Subcutaneous adipose tissue (tissue), 4 donors: ENCODE data around the gene ALS2CL. TPM values are rescaled to one million over a fixed set of nuclear protein-coding genes. Genes with fewer than 3 reads are reported as not detected.

Experiments used
- total RNA-seq, 4 donors: library from RNA; depleted of rRNA; stranded (reverse); fragments of >200 nt; gene quantifications; one replicate each; pipeline ENCODE4 v1.1.0, GENCODE V29; 2016
- TF ChIP-seq, protein P1 (sequence below): fragments of 450-650 bp; IDR thresholded peaks from one replicate; pipeline ENCODE4 v1.5.1; 2016; ENCODE audit warnings: low read depth, mild to moderate bottlenecking, control low read depth, antibody characterized with exemption, moderate library complexity

ALS2CL gene
- total RNA-seq, 4 donors from 2014 or later: 4.4 to 30.3 (median 7.8) TPM

GRCh38 chr3:46731795-46732194, 38.3 kb upstream of the ALS2CL start:
- TF ChIP-seq, protein P1, sequence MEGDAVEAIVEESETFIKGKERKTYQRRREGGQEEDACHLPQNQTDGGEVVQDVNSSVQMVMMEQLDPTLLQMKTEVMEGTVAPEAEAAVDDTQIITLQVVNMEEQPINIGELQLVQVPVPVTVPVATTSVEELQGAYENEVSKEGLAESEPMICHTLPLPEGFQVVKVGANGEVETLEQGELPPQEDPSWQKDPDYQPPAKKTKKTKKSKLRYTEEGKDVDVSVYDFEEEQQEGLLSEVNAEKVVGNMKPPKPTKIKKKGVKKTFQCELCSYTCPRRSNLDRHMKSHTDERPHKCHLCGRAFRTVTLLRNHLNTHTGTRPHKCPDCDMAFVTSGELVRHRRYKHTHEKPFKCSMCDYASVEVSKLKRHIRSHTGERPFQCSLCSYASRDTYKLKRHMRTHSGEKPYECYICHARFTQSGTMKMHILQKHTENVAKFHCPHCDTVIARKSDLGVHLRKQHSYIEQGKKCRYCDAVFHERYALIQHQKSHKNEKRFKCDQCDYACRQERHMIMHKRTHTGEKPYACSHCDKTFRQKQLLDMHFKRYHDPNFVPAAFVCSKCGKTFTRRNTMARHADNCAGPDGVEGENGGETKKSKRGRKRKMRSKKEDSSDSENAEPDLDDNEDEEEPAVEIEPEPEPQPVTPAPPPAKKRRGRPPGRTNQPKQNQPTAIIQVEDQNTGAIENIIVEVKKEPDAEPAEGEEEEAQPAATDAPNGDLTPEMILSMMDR: no peak

DNA sequence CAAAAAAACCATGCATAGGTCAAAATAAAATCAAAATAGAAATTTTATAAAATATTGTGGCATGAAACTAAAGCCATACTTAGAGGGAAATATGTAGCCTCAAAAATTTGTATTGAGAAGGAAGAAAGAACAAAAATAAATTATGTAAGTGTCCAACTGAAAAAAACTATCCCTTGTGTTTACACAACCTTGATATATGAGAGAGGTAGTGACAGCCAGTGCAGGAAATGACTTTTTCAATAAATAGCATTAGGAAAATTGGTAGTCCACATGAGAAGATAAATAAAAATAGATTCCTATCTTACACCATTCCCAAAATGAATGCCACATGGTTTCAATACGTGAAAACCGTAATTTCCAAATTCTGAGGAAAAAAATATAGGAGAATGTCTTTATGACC, 37.3 kb upstream of the ALS2CL start:
- TF ChIP-seq, protein P1: no peak

DNA sequence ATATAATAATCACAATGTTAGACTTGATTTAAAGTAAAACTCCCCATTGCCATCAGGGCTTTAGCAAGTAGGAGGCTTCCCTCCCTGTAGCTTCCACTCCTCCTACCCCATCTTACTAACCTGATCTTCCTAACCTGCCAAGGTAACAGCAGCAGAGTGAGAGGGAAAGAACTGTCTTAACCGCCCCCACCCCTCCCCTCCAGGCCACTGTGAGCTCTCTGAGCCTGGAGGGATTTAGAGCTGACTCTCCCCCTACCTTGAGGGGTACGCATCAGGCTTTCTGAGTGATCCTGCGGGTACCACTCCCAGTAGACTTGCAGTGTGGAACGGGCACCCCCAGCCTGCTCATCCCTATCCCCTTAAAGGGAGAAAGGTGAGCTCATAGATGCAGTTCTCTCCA, 35.6 kb upstream of the ALS2CL start:
- TF ChIP-seq, protein P1: no peak

GRCh38 chr3:46725621-46726314, 32.3 kb upstream of the ALS2CL start:
- TF ChIP-seq, protein P1: no peak

DNA sequence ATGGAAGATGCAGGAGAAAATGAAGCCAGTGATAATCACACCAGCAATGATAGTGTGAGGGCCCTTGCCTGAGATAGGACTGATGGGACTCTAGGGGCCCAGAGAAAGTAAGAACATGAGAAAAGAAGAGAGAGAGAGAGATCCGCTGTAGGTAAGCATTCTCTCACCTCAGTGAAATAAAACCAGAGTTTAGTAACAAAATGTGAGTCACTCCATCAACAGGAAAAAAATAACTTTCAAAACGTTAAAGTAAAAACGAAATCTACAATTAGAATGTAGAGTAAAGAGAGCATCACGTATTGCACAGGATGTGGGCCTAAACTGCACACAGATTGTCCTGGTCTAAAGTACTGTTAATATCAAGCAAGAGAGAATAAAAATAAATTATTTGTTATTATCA, 30.9 kb upstream of the ALS2CL start:
- TF ChIP-seq, protein P1: no peak

GRCh38 chr3:46722443-46722842, 29.0 kb upstream of the ALS2CL start:
- TF ChIP-seq, protein P1: no peak

DNA sequence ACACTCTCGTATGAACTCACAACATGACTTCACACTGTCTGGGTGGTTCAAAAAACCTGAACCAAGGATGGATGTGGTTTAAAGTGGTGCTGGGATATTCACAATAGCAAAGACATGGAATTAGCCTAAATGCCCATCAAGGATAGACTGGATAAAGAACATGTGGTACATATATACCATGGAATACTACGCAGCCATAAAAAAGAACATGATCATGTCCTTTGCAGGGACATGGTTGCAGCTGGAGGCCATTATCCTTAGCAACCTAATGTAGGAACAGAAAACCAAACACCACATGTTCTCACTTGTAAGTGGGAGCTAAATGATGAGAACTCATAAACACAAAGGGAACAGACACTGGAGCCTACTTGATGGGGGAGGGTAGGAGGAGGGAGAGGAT, 27.5 kb upstream of the ALS2CL start:
- TF ChIP-seq, protein P1: no peak
